Activated CD4-positive, alpha-beta memory T cell treated with anti-CD3 and anti-CD28 coated beads for 36 hours (primary cell): ENCODE data around the gene WDR70. TPM values are rescaled to one million over a fixed set of nuclear protein-coding genes. Genes with fewer than 3 reads are reported as not detected.

Experiments
- CTCF ChIA-PET: fragments of 350-600 bp; sonication (Branson Sonifier 250); formaldehyde crosslinking; loops from one replicate; lab custom pipeline; 2021; ENCODE audit warnings: antibody characterized with exemption, inconsistent platforms; lab: Charles Lee
- POLR2A ChIA-PET: fragments of 350-600 bp; sonication (Branson Sonifier 250); formaldehyde crosslinking; loops from one replicate; lab custom pipeline; 2021; ENCODE audit warnings: antibody characterized with exemption; lab: Charles Lee
- DNase-seq: peaks from one replicate; pipeline ENCODE4 v3.0.0-alpha.2; 2020
- H3K27ac Mint-ChIP-seq: one replicate; pipeline ENCODE4 v1.8.0; 2021; ENCODE audit warnings: mixed read lengths
- H3K27me3 Mint-ChIP-seq: one replicate; pipeline ENCODE4 v1.8.0; 2021; ENCODE audit warnings: mixed read lengths
- H3K36me3 Mint-ChIP-seq: one replicate; pipeline ENCODE4 v1.8.0; 2021; ENCODE audit warnings: mixed read lengths
- H3K4me1 Mint-ChIP-seq: one replicate; pipeline ENCODE4 v1.8.0; 2021; ENCODE audit warnings: low read depth, mixed read lengths
- H3K4me3 Mint-ChIP-seq: one replicate; pipeline ENCODE4 v1.8.0; 2021; ENCODE audit warnings: mild to moderate bottlenecking, mixed read lengths
- H3K9me3 Mint-ChIP-seq: one replicate; pipeline ENCODE4 v1.8.0; 2021; ENCODE audit warnings: mixed read lengths
- intact Hi-C: fragments of 100-400 bp; cut with micrococcal nuclease; formaldehyde crosslinking; loops from one replicate; pipeline ENCODE4 v1.15.1; 2023
- total RNA-seq, 2 experiments: library from RNA; stranded (reverse); gene quantifications; one replicate each; pipeline ENCODE4 v1.2.3, GENCODE V29; 2021

Gene WDR70
- total RNA-seq, 2 experiments from 2014 or later, result 34.4 to 36.9 TPM

DNA sequence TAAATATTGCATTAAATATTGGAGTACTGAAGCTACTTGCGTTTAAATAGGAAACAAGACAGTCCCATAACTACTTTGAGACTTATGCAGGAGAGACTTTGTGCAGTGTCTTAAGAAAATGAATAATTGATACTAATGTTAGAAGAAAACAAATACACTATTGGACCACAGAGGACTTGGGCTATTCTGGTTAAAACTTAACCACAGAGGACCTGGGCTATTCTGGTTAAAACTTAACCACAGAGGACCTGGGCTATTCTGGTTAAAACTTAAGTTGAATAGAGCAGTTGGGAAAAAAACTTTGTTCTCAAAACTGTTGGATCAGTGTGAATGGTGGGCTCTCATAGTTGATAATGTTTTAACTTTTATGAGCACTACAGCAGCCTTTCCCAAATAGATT is 141.7 kb downstream of the WDR70 start:
- Mint-ChIP-seq H3K4me3 (no peak overlapping the region), H3K27me3 (no peaks in the 10 kb centered on the region), H3K27ac (no peak overlapping the region), H3K4me1 (no peaks in the 10 kb centered on the region), H3K36me3 (peaks cover 28% of the 10 kb centered on the region), H3K9me3 (peaks cover 23% of the 10 kb centered on the region)
- no peak for DNase-seq
- CTCF ChIA-PET, result no interaction called here
- POLR2A ChIA-PET, result no interaction called here
- intact Hi-C loops, result no loop called here

DNA sequence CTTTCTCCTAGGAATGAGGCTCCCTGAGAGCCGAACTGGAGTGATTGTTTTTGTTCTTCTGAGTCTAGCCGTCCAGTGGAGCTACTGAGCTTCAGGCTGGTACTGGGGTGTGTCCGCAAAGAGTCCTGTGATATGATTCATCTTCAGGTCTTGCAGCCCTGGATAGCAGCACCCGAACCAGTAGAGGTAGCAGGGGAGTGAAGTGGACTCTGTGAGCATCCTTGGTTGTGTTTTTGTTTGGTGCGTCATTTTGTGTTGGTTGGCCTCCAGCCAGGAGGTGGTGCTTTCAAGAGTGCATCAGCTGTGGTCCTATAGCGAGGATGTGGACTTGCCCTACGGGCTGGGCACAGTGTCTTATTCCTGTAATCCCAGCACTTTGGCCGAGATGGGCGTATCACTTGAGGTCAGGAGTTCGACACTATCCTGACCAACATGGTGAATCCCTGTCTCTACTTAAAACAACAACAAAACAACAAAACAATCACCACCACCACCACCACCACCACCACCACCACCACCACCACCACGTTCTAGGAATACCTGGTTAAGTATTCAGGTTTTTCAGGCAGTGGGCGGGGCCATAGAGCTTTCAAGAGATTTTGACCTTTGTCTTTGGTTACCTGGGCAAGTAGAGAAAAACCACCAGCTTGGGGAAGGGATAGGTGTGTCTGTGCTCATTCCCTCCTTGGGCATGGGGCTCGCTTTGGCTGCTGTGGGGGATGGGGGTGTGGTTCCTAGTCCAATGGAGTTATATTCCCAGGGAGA is 154.0 kb downstream of the WDR70 start:
- ChIA-PET CTCF (no interaction called here), POLR2A (no interaction called here)
- peaks cover 28% of the 10 kb centered on the region for H3K9me3 Mint-ChIP-seq
- H3K4me1 Mint-ChIP-seq, result no peaks in the 10 kb centered on the region
- no peak overlapping the region for H3K4me3 Mint-ChIP-seq
- intact Hi-C loops, result no loop called here
- H3K27me3 Mint-ChIP-seq, result no peaks in the 10 kb centered on the region
- H3K36me3 Mint-ChIP-seq, result peaks cover 25% of the 10 kb centered on the region
- no peak overlapping the region for H3K27ac Mint-ChIP-seq
- no peak for DNase-seq

DNA sequence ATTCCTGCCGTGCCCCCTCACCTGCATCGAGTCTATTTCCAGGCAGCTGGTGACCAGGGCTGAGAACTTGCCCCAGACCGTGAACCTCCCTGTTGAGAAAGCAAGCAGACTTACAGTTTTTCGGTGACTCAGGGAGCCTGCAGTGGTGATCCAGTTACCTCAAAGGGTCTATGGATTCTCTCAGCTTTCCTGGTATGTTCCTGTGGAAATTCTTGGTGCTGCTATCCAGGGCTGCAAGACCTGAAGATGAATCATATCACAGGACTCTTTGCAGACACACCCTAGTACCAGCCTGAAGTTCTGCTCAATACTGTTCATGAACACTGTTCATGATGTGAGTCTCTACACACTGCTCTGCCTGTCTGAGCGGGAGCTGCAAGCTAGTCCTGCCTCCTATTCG is 154.7 kb downstream of the WDR70 start:
- ChIA-PET POLR2A (no interaction called here), CTCF (no interaction called here)
- Mint-ChIP-seq H3K36me3 (peaks cover 25% of the 10 kb centered on the region), H3K9me3 (peaks cover 25% of the 10 kb centered on the region), H3K4me3 (no peak overlapping the region), H3K27ac (no peak overlapping the region), H3K27me3 (no peaks in the 10 kb centered on the region), H3K4me1 (no peaks in the 10 kb centered on the region)
- intact Hi-C loops, result no loop called here
- DNase-seq, result no peak

DNA sequence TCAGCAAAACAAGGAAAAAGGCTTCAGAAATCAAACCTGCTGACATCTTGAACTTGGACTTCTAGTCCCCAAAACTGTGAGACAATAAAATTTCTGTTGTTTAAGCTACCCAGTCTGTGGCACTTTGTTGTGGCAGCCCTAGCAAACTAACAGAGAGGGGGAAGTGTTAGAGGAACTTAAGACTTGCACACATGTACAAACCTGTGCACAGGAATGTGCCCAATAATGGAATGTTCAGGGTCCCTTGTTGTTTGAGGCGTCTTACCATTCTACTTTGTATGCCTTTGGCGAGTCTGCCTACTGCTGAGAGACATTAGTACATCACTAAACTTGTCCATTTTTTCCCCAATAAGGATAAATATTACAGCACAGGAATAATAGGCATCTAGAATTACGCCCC is 160.3 kb downstream of the WDR70 start:
- Mint-ChIP-seq H3K4me3 (no peak overlapping the region), H3K36me3 (peaks cover 5% of the 10 kb centered on the region), H3K9me3 (no peaks in the 10 kb centered on the region), H3K4me1 (no peaks in the 10 kb centered on the region), H3K27me3 (no peaks in the 10 kb centered on the region), H3K27ac (no peak overlapping the region)
- intact Hi-C loops, result no loop called here
- ChIA-PET CTCF (no interaction called here), POLR2A (no interaction called here)
- DNase-seq, result no peak

DNA sequence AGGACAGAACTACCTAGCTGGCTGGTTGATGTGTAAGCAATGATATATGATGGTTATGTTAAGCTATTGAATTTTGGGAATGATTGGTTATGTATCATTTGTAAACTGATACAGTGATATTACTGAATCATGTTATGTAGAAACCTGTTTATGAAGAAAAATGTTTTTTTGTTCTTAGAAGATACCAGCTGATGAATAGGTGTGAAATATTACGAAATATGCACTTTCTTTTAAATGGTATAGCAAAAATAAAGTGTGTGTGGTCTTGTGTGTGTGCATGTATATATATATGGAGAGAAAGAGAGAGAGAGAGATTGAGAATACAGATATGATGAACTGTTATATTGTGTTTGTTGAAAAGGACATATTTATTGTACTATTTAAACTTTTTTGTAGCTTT is 164.1 kb downstream of the WDR70 start:
- no peaks in the 10 kb centered on the region for H3K27me3 Mint-ChIP-seq
- no peaks in the 10 kb centered on the region for H3K9me3 Mint-ChIP-seq
- no peak for DNase-seq
- ChIA-PET CTCF (interaction anchor here (0.7 to 1.1 kb wide), 2 partner anchors 9 to 130 kb away, joined by 3 to 4 read pairs; no protein-coding TSS in a partner anchor), POLR2A (no interaction called here)
- H3K4me1 Mint-ChIP-seq, result no peaks in the 10 kb centered on the region
- peaks cover 3% of the 10 kb centered on the region for H3K36me3 Mint-ChIP-seq
- H3K4me3 Mint-ChIP-seq, result no peak overlapping the region
- intact Hi-C loops, result no loop called here
- H3K27ac Mint-ChIP-seq, result no peak overlapping the region

DNA sequence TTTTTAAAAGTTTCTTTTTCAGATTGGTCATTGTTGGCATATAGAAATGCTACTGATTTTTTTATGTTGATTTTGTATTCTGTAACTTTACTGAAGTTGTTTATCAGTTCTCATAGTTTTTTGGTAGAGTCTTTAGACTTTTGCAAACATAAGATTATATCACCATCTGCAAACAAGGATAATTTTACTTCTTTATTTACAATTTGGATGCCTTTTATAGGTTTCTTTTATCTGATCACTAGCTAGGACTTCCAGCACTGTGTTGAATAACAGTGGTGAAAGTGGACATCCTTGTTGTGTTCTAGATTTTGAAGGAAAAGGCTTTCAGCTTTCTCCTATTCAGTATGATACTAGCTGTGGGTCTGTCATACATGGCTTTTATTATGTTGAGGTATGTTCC is 170.3 kb downstream of the WDR70 start:
- Mint-ChIP-seq H3K36me3 (peaks cover 7% of the 10 kb centered on the region), H3K4me1 (peaks cover 3% of the 10 kb centered on the region), H3K27ac (no peak overlapping the region), H3K9me3 (no peaks in the 10 kb centered on the region), H3K4me3 (no peak overlapping the region), H3K27me3 (no peaks in the 10 kb centered on the region)
- ChIA-PET CTCF (no interaction called here), POLR2A (no interaction called here)
- intact Hi-C loops, result no loop called here
- DNase-seq, result no peak

DNA sequence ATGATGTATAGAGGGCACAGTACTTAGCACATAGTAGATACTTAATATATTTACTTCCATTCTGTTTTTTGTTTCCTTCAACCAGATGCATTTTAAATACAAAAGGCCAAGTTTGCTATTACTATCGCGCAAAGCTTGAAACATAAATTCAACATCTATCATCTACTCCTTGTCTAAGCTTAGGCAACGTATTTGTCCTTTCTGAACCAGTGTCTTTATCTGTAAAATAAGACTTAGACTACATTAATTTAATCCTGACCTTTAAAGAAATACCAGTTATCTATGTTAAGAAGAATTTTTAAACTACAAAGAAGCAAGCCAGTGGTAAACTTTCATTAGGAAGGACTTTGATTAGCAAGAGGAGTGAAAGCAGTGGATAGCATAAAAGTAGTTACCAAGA is 173.0 kb downstream of the WDR70 start:
- ChIA-PET CTCF (interaction anchor here (1.5 kb wide), 1 partner anchor 9 kb away, joined by 4 read pairs; no protein-coding TSS in a partner anchor), POLR2A (no interaction called here)
- H3K4me1 Mint-ChIP-seq, result peaks cover 3% of the 10 kb centered on the region
- H3K4me3 Mint-ChIP-seq, result no peak overlapping the region
- no peak overlapping the region for H3K27ac Mint-ChIP-seq
- no peak for DNase-seq
- peaks cover 7% of the 10 kb centered on the region for H3K36me3 Mint-ChIP-seq
- H3K27me3 Mint-ChIP-seq, result no peaks in the 10 kb centered on the region
- intact Hi-C loops, result no loop called here
- peaks cover under 1% of the 10 kb centered on the region for H3K9me3 Mint-ChIP-seq

DNA sequence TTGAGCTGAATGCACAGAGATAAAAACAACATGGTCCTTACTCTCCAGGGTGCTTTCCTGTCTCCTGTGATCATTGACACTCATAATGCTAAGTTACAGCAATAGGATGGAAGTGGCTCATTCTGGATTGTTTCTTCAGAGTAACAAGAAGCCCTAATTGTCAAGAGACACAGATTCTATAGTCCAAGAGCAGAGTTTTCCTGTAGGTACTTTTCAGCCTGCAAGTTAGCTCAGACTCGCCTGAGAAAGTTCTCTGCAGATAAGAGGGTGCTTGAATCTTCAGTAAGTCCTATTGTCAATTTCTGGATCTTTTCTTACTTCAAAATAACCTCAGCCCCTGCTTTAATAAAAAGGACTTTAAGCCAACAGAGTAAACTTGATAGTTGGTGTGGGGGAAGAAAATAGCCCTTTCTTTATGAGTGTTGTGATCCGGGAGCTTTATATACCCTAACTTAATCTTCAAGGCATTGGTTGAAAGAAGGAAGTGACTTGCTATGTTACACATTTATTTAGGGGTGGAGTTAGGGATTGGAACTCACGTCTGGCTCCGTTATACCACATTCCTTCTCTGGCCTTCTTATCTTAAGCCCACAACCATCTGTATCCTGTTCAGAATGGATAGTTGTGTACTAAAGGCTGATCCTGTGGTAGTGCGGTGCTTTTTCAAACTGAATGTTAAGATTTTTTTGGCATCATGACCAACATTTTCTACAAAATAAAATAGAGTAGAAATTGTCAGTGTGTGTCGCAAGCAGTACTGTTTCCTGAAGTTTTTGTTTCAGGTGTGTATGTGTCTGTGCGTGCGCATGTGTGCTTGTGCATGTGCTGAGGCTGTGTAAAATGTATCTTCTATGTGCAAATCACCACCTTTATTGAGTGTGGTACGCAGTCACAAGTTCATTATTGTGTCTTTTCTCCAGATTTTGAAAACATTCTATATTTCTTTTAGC is 173.9 kb downstream of the WDR70 start:
- peaks cover 7% of the 10 kb centered on the region for H3K4me1 Mint-ChIP-seq
- CTCF ChIA-PET, result interaction anchor here (1.0 to 1.5 kb wide), 2 partner anchors 10 to 140 kb away, joined by 3 to 4 read pairs; no protein-coding TSS in a partner anchor

DNA sequence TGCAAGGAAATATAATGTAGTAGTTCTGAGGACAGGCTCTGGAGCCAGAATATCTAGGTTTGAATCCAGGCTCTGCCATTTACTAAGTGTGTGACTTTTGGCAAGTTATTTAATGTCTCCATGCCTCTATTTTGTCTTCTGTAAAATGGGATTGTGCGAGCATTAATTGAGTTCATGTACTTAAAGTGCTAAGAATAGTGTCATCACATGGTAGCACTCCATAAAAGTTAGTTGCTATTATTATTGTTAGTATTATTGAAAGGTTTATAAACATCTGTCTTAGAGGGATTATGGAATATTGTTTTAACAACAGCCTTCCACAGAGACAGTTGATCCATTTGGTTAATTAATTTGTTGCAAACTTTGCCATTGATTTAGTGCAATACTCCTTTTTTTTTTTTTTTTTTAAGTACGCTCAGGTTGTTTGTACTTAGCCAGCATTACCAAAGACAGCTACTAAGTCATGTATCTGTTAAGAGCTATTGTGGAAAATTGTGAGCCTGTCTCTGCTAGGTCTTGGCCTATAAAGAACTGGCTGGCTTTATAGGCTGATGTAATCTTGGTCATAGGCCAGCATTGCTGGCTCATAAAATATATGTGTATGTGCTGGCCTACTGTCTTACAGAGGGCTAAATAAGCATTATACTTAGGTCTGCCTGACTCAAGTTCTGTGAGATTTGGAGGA is 174.7 kb downstream of the WDR70 start:
- Mint-ChIP-seq H3K4me1 (peaks cover 7% of the 10 kb centered on the region), H3K4me3 (no peak overlapping the region), H3K27me3 (no peaks in the 10 kb centered on the region), H3K9me3 (peaks cover 4% of the 10 kb centered on the region), H3K27ac (no peak overlapping the region), H3K36me3 (peaks cover 7% of the 10 kb centered on the region)
- POLR2A ChIA-PET, result no interaction called here
- no peak for DNase-seq
- CTCF ChIA-PET, result interaction anchor here (0.7 to 1.2 kb wide), 3 partner anchors 93 to 141 kb away, joined by 3 read pairs; no protein-coding TSS in a partner anchor
- intact Hi-C loops, result no loop called here

More for the DNA sequence above, 173.9 kb downstream of the WDR70 start:
- no peak overlapping the region for H3K27ac Mint-ChIP-seq
- no peaks in the 10 kb centered on the region for H3K27me3 Mint-ChIP-seq
- H3K4me3 Mint-ChIP-seq, result no peak overlapping the region
- POLR2A ChIA-PET, result no interaction called here
- intact Hi-C loops, result no loop called here
- peaks cover 4% of the 10 kb centered on the region for H3K9me3 Mint-ChIP-seq
- no peak for DNase-seq
- peaks cover 7% of the 10 kb centered on the region for H3K36me3 Mint-ChIP-seq

DNA sequence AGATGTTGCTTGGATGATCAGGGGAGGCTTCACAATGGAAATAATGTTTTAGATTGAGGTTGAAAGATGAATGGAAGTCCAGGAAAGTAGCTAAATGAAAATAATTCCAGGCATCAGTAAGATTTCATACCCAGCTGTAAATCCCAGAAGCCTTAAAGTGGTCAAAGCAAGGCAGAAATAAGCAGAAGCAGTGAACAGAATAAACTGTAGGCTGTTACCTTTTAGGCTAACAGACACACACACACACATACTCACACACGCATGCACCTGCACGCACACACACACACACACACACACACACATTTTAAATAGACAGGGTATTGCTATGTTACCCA is 175.3 kb downstream of the WDR70 start:
- H3K4me3 Mint-ChIP-seq, result no peak overlapping the region
- H3K36me3 Mint-ChIP-seq, result peaks cover 6% of the 10 kb centered on the region
- H3K27me3 Mint-ChIP-seq, result no peaks in the 10 kb centered on the region
- no peak for DNase-seq
- H3K4me1 Mint-ChIP-seq, result peaks cover 5% of the 10 kb centered on the region
- peaks cover 4% of the 10 kb centered on the region for H3K9me3 Mint-ChIP-seq
- ChIA-PET CTCF (interaction anchor here (0.7 to 1.2 kb wide), 4 partner anchors 13 to 142 kb away, joined by 3 to 8 read pairs (median 3); no protein-coding TSS in a partner anchor), POLR2A (no interaction called here)
- intact Hi-C loops, result no loop called here
- no peak overlapping the region for H3K27ac Mint-ChIP-seq

DNA sequence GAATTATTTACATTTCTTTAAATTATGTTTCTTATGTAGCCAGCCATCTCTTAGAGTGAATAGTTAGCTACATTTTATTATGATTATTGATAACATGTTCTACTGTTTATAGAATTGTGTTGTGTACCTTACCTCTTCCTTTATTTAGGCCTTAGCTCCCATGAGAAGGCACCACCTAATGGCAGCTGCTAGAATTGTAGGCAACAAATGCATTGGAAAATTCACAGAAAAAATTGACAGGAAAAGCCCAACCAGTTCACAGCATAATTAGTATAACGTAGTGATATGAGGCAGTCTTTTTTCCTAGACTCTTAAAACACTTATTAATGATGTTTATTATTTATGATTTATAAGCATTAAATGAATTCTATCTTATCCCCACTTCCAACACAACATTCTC is 175.8 kb downstream of the WDR70 start:
- Mint-ChIP-seq H3K36me3 (peaks cover 6% of the 10 kb centered on the region), H3K9me3 (peaks cover 4% of the 10 kb centered on the region), H3K27ac (no peak overlapping the region), H3K4me1 (peaks cover 5% of the 10 kb centered on the region), H3K27me3 (no peaks in the 10 kb centered on the region), H3K4me3 (no peak overlapping the region)
- CTCF ChIA-PET, result interaction anchor here (1.1 to 1.2 kb wide), 3 partner anchors 12 to 142 kb away, joined by 3 to 8 read pairs (median 3); no protein-coding TSS in a partner anchor
- POLR2A ChIA-PET, result no interaction called here
- intact Hi-C loops, result loop anchor here (1.0 kb wide), 1 partner anchor 142 kb away; no protein-coding TSS in a partner anchor
- DNase-seq, result no peak
